HEK293T (cell line): Measurements from ENCODE around the gene MAN2A1.

Experiments
- ELF4 ChIP-seq: fragments of 450-650 bp; IDR thresholded peaks from 2 replicates; pipeline ENCODE4 v1.6.1; 2017; ENCODE audit warnings: antibody characterized with exemption
- FOXK2 ChIP-seq: fragments of 450-650 bp; IDR thresholded peaks from 2 replicates; pipeline ENCODE4 v1.6.1; 2016; ENCODE audit warnings: mild to moderate bottlenecking
- FOXM1 ChIP-seq: fragments of 450-650 bp; IDR thresholded peaks from 2 replicates; pipeline ENCODE4 v1.6.1; 2017; ENCODE audit warnings: mild to moderate bottlenecking, borderline replicate concordance
- SP1 ChIP-seq: fragments of 450-650 bp; IDR thresholded peaks from 2 replicates; pipeline ENCODE4 v1.6.1; 2017
- SUZ12 ChIP-seq: fragments of 450-650 bp; IDR thresholded peaks from 2 replicates; pipeline ENCODE4 v1.6.1; 2016; ENCODE audit warnings: mild to moderate bottlenecking
- TARDBP ChIP-seq: fragments of 450-650 bp; IDR thresholded peaks from 2 replicates; pipeline ENCODE4 v1.6.1; 2016
- ZNF384 ChIP-seq: fragments of 450-650 bp; IDR thresholded peaks from 2 replicates; pipeline ENCODE4 v1.6.1; 2016

- TF ChIP-seq SUZ12: no peak
- TF ChIP-seq TARDBP: no peak
- no peak for TF ChIP-seq ZNF384
- TF ChIP-seq FOXM1: no peak
- no peak for TF ChIP-seq SP1
- TF ChIP-seq FOXK2: no peak
- TF ChIP-seq ELF4: no peak
Observed at GRCh38 chr5:109655841-109656240, 33.9 kb upstream of the MAN2A1 start.
